GM12878 (cell line): ENCODE data around the gene CACNA1B. TPM values are rescaled to one million over a fixed set of nuclear protein-coding genes. Genes with fewer than 3 reads are reported as not detected.

ENCODE experiments used
- ATAC-seq: fragments of 200-7000 bp; cut with Tn5 transposase; 3 replicates; pipeline ENCODE4 v1.9.1; 2020; ENCODE audit warnings: mild to moderate bottlenecking, moderate library complexity
- BruUV-seq: library from RNA; stranded (reverse); fragments of 400-500 nt; replicated peaks from 2 replicates; lab custom pipeline; 2021; lab: Mats Ljungman, UMichigan
- CTCF ChIA-PET: fragments of 300-600 bp; sonication (Branson Sonifier 250); formaldehyde crosslinking; extraction: SDS; loops from one replicate; lab custom pipeline; 2021; ENCODE audit warnings: inconsistent platforms; lab: Yijun Ruan, JAX
- POLR2A ChIA-PET: fragments of 350-600 bp; formaldehyde crosslinking; extraction: SDS; loops from one replicate; lab custom pipeline; 2021; ENCODE audit warnings: inconsistent platforms; lab: Charles Lee
- RAD21 ChIA-PET: fragments of 300-600 bp; sonication (Branson Sonifier 250); formaldehyde crosslinking; loops from one replicate; lab custom pipeline; 2023; ENCODE audit warnings: antibody characterized with exemption; ENCODE audit not compliant: unreplicated experiment; lab: Charles Lee
- SMC1A ChIA-PET: fragments of 300-600 bp; sonication (Branson Sonifier 250); formaldehyde crosslinking; loops from one replicate; lab custom pipeline; 2023; ENCODE audit not compliant: unreplicated experiment, uncharacterized antibody; lab: Charles Lee
- DNase-seq: peaks from one replicate; pipeline ENCODE4 v3.0.0-alpha.2; 2011; ENCODE audit warnings: low read depth, low spot score
- FAIRE-seq: peaks from 3 replicates; lab custom pipeline; 2011; peaks lifted over from hg19 to GRCh38; lab: Jason Lieb, UNC
- H2AFZ ChIP-seq: 2 replicates; pipeline ENCODE4 v1.6.0; 2011; ENCODE audit warnings: low read depth, low read length, control low read depth; ENCODE audit not compliant: control insufficient read depth
- H3K27ac ChIP-seq: 2 replicates; pipeline ENCODE4 v1.5.1; 2011; ENCODE audit warnings: control low read depth; ENCODE audit not compliant: control insufficient read depth, insufficient read depth
- H3K27me3 ChIP-seq, 2 experiments: replicated peaks in 1 of 2; 2 replicates each; pipeline versions ENCODE4 v1.6.0 to v1.6.1; 2011; ENCODE audit warnings: low read length in 1 of 2; ENCODE audit not compliant: control insufficient read depth in 2 of 2, insufficient read depth in 2 of 2
- H3K36me3 ChIP-seq, 2 experiments: 2 replicates each; pipeline ENCODE4 v1.5.1; 2011; ENCODE audit warnings: low read length in 1 of 2; ENCODE audit not compliant: control insufficient read depth in 2 of 2, insufficient read depth in 2 of 2
- H3K4me1 ChIP-seq: 2 replicates; pipeline ENCODE4 v1.6.1; 2011; ENCODE audit warnings: mild to moderate bottlenecking, low read length, moderate library complexity, mixed read lengths; ENCODE audit not compliant: control insufficient read depth, insufficient read depth
- H3K4me2 ChIP-seq: 2 replicates; pipeline ENCODE4 v1.6.0; 2011; ENCODE audit warnings: control low read depth; ENCODE audit not compliant: control insufficient read depth, insufficient read depth
- H3K4me3 ChIP-seq: fragments of 200-600 bp; sonication (generic); 2 replicates; pipeline ENCODE4 v1.5.1; 2016
- H3K79me2 ChIP-seq: 2 replicates; pipeline ENCODE4 v1.6.0; 2011; ENCODE audit warnings: low read length; ENCODE audit not compliant: control insufficient read depth, insufficient read depth
- H3K9ac ChIP-seq: 2 replicates; pipeline ENCODE4 v1.8.0; 2011; ENCODE audit warnings: low read length, control low read depth, mixed read lengths; ENCODE audit not compliant: control insufficient read depth, insufficient read depth
- H3K9me3 ChIP-seq: replicated peaks from 3 replicates; pipeline ENCODE4 v1.5.1; 2011; ENCODE audit warnings: mild to moderate bottlenecking, low read length; ENCODE audit not compliant: control insufficient read depth, insufficient read depth
- H4K20me1 ChIP-seq: 2 replicates; pipeline ENCODE4 v1.6.0; 2011; ENCODE audit not compliant: control insufficient read depth, insufficient read depth
- EGR1 ChIP-seq, 2 experiments: IDR thresholded peaks; 1 replicate in 1 of 2; 2 replicates in 1 of 2; pipeline ENCODE4 v1.6.1; 2011 to 2012; ENCODE audit warnings: low read depth in 2 of 2, low read length in 2 of 2, borderline replicate concordance in 1 of 2, mild to moderate bottlenecking in 1 of 2, moderate library complexity in 1 of 2
- EZH2 ChIP-seq: IDR thresholded peaks from 2 replicates; pipeline ENCODE4 v1.6.1; 2012; ENCODE audit warnings: low read depth, mild to moderate bottlenecking, control low read depth, inconsistent platforms, low read length, borderline replicate concordance; ENCODE audit not compliant: control insufficient read depth
- IRF4 ChIP-seq: IDR thresholded peaks from 2 replicates; pipeline ENCODE4 v1.6.1; 2011; ENCODE audit warnings: low read depth, low read length
- KDM1A ChIP-seq: fragments of 200-600 bp; sonication (generic); IDR thresholded peaks from 2 replicates; pipeline ENCODE4 v1.6.1; 2016; ENCODE audit warnings: borderline replicate concordance
- MYC ChIP-seq: IDR thresholded peaks from 2 replicates; pipeline ENCODE4 v1.6.1; 2011; ENCODE audit warnings: mild to moderate bottlenecking, low read length, moderate library complexity, inconsistent platforms; ENCODE audit not compliant: insufficient read depth, insufficient replicate concordance, insufficient read length, severe bottlenecking
- POLR2A ChIP-seq: IDR thresholded peaks from 2 replicates; pipeline ENCODE4 v1.6.1; 2011; ENCODE audit warnings: low read depth, mild to moderate bottlenecking, low read length
- RUNX3 ChIP-seq: IDR thresholded peaks from 2 replicates; pipeline ENCODE4 v1.6.1; 2012; ENCODE audit warnings: low read length, inconsistent platforms
- STAT1 ChIP-seq: fragments of 450-650 bp; conservative IDR thresholded peaks from 2 replicates; pipeline ENCODE4 v1.6.1; 2014; ENCODE audit warnings: antibody characterized with exemption, mild to moderate bottlenecking
- TARDBP ChIP-seq: IDR thresholded peaks from 2 replicates; pipeline ENCODE4 v1.6.1; 2016; ENCODE audit warnings: borderline replicate concordance
- ZNF274 ChIP-seq: IDR thresholded peaks from one replicate; pipeline ENCODE4 v1.8.0; 2011; ENCODE audit not compliant: insufficient read length, insufficient read depth
- WGBS: methylation state at CpG from one replicate; pipeline ENCODE4 v1.1.6; 2016; ENCODE audit warnings: low lambda C conversion rate; ENCODE audit not compliant: insufficient replicate concordance, insufficient coverage; ENCODE audit errors: missing lambda C conversion rate; 5-methylcytosine and 5-hydroxymethylcytosine counted together
- in situ Hi-C: fragments of 300-500 bp; cut with MboI; formaldehyde crosslinking; loops from 9 replicates; pipeline ENCODE4 v1.14.3; 2018; ENCODE audit warnings: mixed read lengths
- intact Hi-C: fragments of 100-400 bp; cut with micrococcal nuclease; formaldehyde crosslinking; loops from one replicate; pipeline ENCODE4 v1.14.2; 2022; ENCODE audit not compliant: unreplicated experiment
- polyA plus RNA-seq, 11 experiments: library from polyadenylated mRNA; depleted of rRNA in 4 of 11; unstranded in 6 of 11; stranded (reverse) in 5 of 11; fragments of >200 nt; fragmentation: Nextera tagmentation in 4 of 11; fragmentation: Illumina TruSeq in 1 of 11; extraction: Ambion mirVana in 4 of 11; extraction: Trizol in 1 of 11; gene quantifications; 1 replicate in 1 of 11; 2 replicates in 10 of 11; pipeline versions ENCODE4 v1.2.1 to v1.2.3, GENCODE V29; 2011 to 2016; ENCODE audit warnings: inconsistent platforms in 2 of 11, missing spikeins in 2 of 11, low read depth in 1 of 11
- total RNA-seq, 4 experiments: library from RNA; depleted of rRNA in 3 of 4; stranded (reverse); fragments of >200 nt in 3 of 4; fragmentation: Illumina TruSeq in 1 of 4; extraction: Trizol in 1 of 4; gene quantifications; 2 replicates each; pipeline versions ENCODE4 v1.2.1 to v1.2.3, GENCODE V29; 2013 to 2021
- TF ChIP-seq, protein P1 (sequence below): IDR thresholded peaks from 2 replicates; pipeline ENCODE4 v1.6.1; 2011; ENCODE audit warnings: mild to moderate bottlenecking, low read depth, low read length, moderate library complexity; ENCODE audit not compliant: insufficient replicate concordance
- TF ChIP-seq, protein P2 (sequence below): IDR thresholded peaks from 2 replicates; pipeline ENCODE4 v1.6.1; 2011; ENCODE audit warnings: borderline replicate concordance, low read depth, mild to moderate bottlenecking, moderate library complexity, mixed read lengths, low read length; ENCODE audit not compliant: insufficient read depth; ENCODE audit errors: extremely low read length
- TF ChIP-seq, protein P3 (sequence below): fragments of 450-650 bp; IDR thresholded peaks from 2 replicates; pipeline ENCODE4 v1.6.1; 2016; ENCODE audit warnings: mild to moderate bottlenecking, moderate library complexity, borderline replicate concordance

CACNA1B gene
- total and polyA plus RNA-seq, 10 of the 15 experiments (the other 5 are each of a cell fraction or from before 2014, with no cell fraction given): 0.01 to 0.03 (median 0.01) TPM; not detected in 7

DNA sequence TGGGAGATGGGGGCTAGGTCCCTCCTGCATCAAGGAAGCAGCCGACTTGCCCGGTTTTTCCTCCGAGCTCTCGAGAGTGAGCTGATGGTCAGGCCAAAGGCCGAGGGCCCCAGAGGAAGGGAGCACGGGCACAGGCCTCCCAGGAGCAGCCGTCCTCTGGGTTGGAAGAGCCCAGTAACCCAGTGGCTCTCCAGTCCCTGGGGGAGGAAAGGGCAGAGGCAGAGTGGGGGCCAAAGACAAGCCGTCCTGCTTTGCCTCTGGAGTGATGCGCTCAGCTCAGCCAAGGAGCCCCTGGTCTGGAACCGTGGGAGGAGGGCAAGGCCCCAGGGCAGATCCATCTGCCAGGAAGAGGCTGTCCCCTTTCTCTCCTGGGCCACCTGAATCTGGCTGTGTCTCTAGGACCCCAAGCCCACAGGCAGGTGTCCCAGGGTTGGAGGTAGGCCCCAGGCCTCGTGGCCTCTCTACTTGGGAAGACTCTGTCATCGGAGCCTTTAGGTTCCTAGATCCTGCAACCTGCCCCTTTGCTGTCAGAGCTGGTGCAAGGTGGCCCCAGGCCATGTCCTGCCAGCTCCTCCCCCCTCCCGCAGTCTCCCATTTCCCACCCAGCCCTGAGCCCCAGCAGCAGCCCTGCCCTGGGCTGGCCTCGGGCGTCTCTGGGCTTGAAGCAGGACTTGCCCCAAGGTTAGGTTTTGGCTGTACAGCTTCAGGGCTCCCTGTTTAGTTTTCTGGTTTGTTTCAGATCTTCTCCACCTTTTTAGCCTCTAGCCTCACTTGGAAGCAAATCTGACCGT, 224.1 kb downstream of the CACNA1B start:
- intact Hi-C loops: no loop called here
- ATAC-seq (no peak), DNase-seq (no peak), FAIRE-seq (no peak)
- no peaks in the 10 kb centered on the region for H4K20me1 ChIP-seq
- no peak overlapping the region for H3K27ac ChIP-seq
- no peaks in the 10 kb centered on the region for H3K4me1 ChIP-seq
- H3K9ac ChIP-seq: no peak overlapping the region
- no TSS peak for BruUV-seq
- no peak overlapping the region for H3K4me2 ChIP-seq
- H3K36me3 ChIP-seq: no peaks in the 10 kb centered on the region
- no peak overlapping the region for H3K4me3 ChIP-seq
- no peaks in the 10 kb centered on the region for H3K9me3 ChIP-seq
- in situ Hi-C loops: no loop called here
- H2AFZ ChIP-seq: no peak overlapping the region
- no peaks in the 10 kb centered on the region; a peak in 1 of 4 replicates for H3K27me3 ChIP-seq
- WGBS: 33% methylated on average over 13 of the region's 16 CpGs
- H3K79me2 ChIP-seq: no peaks in the 10 kb centered on the region
- RAD21 ChIA-PET: no interaction called here
- SMC1A ChIA-PET: no interaction called here
- CTCF ChIA-PET: interaction anchor here (1.2 to 1.3 kb wide), 2 partner anchors 428 to 430 kb away, joined by 3 to 4 read pairs; no protein-coding TSS in a partner anchor
- POLR2A ChIA-PET: no interaction called here
- TF ChIP-seq, protein P1, sequence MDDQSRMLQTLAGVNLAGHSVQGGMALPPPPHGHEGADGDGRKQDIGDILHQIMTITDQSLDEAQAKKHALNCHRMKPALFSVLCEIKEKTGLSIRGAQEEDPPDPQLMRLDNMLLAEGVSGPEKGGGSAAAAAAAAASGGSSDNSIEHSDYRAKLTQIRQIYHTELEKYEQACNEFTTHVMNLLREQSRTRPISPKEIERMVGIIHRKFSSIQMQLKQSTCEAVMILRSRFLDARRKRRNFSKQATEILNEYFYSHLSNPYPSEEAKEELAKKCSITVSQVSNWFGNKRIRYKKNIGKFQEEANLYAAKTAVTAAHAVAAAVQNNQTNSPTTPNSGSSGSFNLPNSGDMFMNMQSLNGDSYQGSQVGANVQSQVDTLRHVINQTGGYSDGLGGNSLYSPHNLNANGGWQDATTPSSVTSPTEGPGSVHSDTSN: no peak
- TF ChIP-seq TARDBP (no peak), POLR2A (no peak), EZH2 (no peak), ZNF274 (no peak), STAT1 (no peak), KDM1A (no peak), IRF4 (no peak), MYC (no peak), EGR1 (IDR thresholded peaks at IDR 0.05; ENCODE audit: borderline replicate concordance in 1 of 2, low read depth in 2 of 2, low read length in 2 of 2) (no peak), RUNX3 (no peak)
- TF ChIP-seq, protein P2, sequence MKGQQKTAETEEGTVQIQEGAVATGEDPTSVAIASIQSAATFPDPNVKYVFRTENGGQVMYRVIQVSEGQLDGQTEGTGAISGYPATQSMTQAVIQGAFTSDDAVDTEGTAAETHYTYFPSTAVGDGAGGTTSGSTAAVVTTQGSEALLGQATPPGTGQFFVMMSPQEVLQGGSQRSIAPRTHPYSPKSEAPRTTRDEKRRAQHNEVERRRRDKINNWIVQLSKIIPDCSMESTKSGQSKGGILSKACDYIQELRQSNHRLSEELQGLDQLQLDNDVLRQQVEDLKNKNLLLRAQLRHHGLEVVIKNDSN: no peak
- TF ChIP-seq, protein P3, sequence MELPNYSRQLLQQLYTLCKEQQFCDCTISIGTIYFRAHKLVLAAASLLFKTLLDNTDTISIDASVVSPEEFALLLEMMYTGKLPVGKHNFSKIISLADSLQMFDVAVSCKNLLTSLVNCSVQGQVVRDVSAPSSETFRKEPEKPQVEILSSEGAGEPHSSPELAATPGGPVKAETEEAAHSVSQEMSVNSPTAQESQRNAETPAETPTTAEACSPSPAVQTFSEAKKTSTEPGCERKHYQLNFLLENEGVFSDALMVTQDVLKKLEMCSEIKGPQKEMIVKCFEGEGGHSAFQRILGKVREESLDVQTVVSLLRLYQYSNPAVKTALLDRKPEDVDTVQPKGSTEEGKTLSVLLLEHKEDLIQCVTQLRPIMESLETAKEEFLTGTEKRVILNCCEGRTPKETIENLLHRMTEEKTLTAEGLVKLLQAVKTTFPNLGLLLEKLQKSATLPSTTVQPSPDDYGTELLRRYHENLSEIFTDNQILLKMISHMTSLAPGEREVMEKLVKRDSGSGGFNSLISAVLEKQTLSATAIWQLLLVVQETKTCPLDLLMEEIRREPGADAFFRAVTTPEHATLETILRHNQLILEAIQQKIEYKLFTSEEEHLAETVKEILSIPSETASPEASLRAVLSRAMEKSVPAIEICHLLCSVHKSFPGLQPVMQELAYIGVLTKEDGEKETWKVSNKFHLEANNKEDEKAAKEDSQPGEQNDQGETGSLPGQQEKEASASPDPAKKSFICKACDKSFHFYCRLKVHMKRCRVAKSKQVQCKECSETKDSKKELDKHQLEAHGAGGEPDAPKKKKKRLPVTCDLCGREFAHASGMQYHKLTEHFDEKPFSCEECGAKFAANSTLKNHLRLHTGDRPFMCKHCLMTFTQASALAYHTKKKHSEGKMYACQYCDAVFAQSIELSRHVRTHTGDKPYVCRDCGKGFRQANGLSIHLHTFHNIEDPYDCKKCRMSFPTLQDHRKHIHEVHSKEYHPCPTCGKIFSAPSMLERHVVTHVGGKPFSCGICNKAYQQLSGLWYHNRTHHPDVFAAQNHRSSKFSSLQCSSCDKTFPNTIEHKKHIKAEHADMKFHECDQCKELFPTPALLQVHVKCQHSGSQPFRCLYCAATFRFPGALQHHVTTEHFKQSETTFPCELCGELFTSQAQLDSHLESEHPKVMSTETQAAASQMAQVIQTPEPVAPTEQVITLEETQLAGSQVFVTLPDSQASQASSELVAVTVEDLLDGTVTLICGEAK: no peak
